Liver (tissue), 4 donors: Measurements from ENCODE around the gene ECEL1. TPM values are rescaled to one million over a fixed set of nuclear protein-coding genes. Genes with fewer than 3 reads are reported as not detected.

Source experiments
- polyA plus RNA-seq, 2 donors: library from polyadenylated mRNA; stranded (reverse) in 1 of 2; unstranded in 1 of 2; fragments of 200-250 nt in 1 of 2; fragments of >200 nt in 1 of 2; fragmentation: Nextera tagmentation in 1 of 2; extraction: Ambion mirVana in 1 of 2; gene quantifications; one replicate each; pipeline versions ENCODE4 v1.2.1 to v1.2.3, GENCODE V29; 2013 to 2015
- total RNA-seq, 2 donors: library from RNA; depleted of rRNA; stranded (reverse); fragments of >200 nt; gene quantifications; one replicate each; pipeline ENCODE4 v1.2.3, GENCODE V29; 2014
- donor health status: healthy.
- donor health status: healthy.
- donor health status: healthy.

ECEL1 gene
- total and polyA plus RNA-seq, 4 donors: 0.67 to 1.8 TPM; not detected in 2

Other genes starting within 250 kb of the ECEL1 start
- gene ALPP, start 109.1 kb downstream of the ECEL1 start, total RNA-seq: not detected
- gene ALPP, start 109.1 kb downstream of the ECEL1 start, polyA plus RNA-seq: not detected
- gene ALPG, start 81.0 kb downstream of the ECEL1 start, total RNA-seq: not detected
- not detected for gene ALPG, start 81.0 kb downstream of the ECEL1 start, polyA plus RNA-seq
- not detected for gene ALPI, start 31.7 kb downstream of the ECEL1 start, total RNA-seq
- gene ALPI, start 31.7 kb downstream of the ECEL1 start, polyA plus RNA-seq: under 1 TPM in 1 of 2 donors, not detected in 1; 0.02 TPM
- gene PRSS56, start 32.6 kb upstream of the ECEL1 start, total RNA-seq: not detected
- under 1 TPM in 1 of 2 donors, not detected in 1; 0.02 TPM for gene PRSS56, start 32.6 kb upstream of the ECEL1 start, polyA plus RNA-seq
- gene CHRND, start 38.3 kb upstream of the ECEL1 start, total RNA-seq: not detected
- not detected for gene CHRND, start 38.3 kb upstream of the ECEL1 start, polyA plus RNA-seq
- not detected for gene CHRNG, start 51.9 kb upstream of the ECEL1 start, total RNA-seq
- gene CHRNG, start 51.9 kb upstream of the ECEL1 start, polyA plus RNA-seq: not detected
- gene TIGD1, start 62.7 kb upstream of the ECEL1 start, total RNA-seq: 1 to 10 TPM; 1.8 to 3.0 TPM
- gene TIGD1, start 62.7 kb upstream of the ECEL1 start, polyA plus RNA-seq: 1 to 10 TPM in 1 of 2 donors, under 1 TPM in 1; 0.50 to 1.6 TPM
- gene EIF4E2, start 62.9 kb upstream of the ECEL1 start, total RNA-seq: 10 to 100 TPM; 30.0 to 46.9 TPM
- 10 to 100 TPM; 44.6 to 46.3 TPM for gene EIF4E2, start 62.9 kb upstream of the ECEL1 start, polyA plus RNA-seq
- gene EFHD1, start 145.8 kb upstream of the ECEL1 start, total RNA-seq: 10 to 100 TPM in 1 of 2 donors, 1 to 10 TPM in 1; 3.3 to 13.9 TPM
- 10 to 100 TPM in 1 of 2 donors, 1 to 10 TPM in 1; 6.7 to 28.5 TPM for gene EFHD1, start 145.8 kb upstream of the ECEL1 start, polyA plus RNA-seq
- 10 to 100 TPM; 35.3 to 50.5 TPM for gene GIGYF2, start 209.5 kb upstream of the ECEL1 start, total RNA-seq
- 10 to 100 TPM; 10.6 to 18.2 TPM for gene GIGYF2, start 209.5 kb upstream of the ECEL1 start, polyA plus RNA-seq